ENCODE results near the gene SHANK1.

GRCh38 chr19:50710612-50711011 is 9.0 kb downstream of the SHANK1 start:
- TF ChIP-seq CTCF (IDR thresholded peaks at IDR 0.05; ENCODE audit: low read depth, low read length, missing input control) = no peak
- TF ChIP-seq JUND (IDR thresholded peaks at IDR 0.05) = no peak
- no peak for TF ChIP-seq ATF3 (IDR thresholded peaks at IDR 0.05)
- TF ChIP-seq ZBTB33 (IDR thresholded peaks at IDR 0.05) = no peak
- TF ChIP-seq YY1 (IDR thresholded peaks at IDR 0.05) = no peak
- TF ChIP-seq REST (IDR thresholded peaks at IDR 0.05) = no peak
- no peak for TF ChIP-seq HNF4G (IDR thresholded peaks at IDR 0.05)
- TF ChIP-seq RAD21 (IDR thresholded peaks at IDR 0.05) = no peak
- no peak for TF ChIP-seq NR2F2 (IDR thresholded peaks at IDR 0.05)
- no peak for TF ChIP-seq SP1 (IDR thresholded peaks at IDR 0.05)
- no peak for TF ChIP-seq TAF1 (conservative IDR thresholded peaks at IDR 0.05)
- TF ChIP-seq MAX (IDR thresholded peaks at IDR 0.05) = no peak
- TF ChIP-seq FOXA1 (IDR thresholded peaks at IDR 0.05) = no peak

Measured in liver (tissue), 3 donors.